ENCODE results near the gene SAMD14.

The SAMD14 gene

DNA sequence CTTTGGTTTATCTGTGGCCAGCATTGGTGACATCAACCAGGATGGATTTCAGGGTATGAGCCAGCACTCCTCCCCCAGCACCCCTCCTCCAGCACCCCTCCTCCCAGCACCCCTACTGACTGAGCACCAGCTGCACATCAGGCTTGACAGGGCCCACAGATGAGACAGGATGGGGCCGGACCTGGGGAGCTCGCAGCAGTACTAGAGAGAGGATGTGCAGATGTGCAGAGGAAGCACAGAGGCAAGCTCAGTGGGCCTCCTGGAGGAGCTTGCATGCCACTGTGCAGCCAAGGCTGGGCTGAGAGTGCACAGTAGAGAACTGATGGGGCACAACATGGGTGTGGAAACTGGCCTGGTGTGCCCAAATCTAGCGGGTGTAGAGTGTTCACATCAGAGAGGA lies 57.8 kb downstream of the SAMD14 start:
- TF ChIP-seq CTCF (conservative IDR thresholded peaks at IDR 0.05; ENCODE audit: control insufficient read depth, insufficient read depth, low read depth, low read length): no peak
- H3K4me3 ChIP-seq (ENCODE audit: control insufficient read depth, low read depth, low read length): no peak overlapping the region
- DNase-seq (ENCODE audit: low read depth): no peak

- no peak for TF ChIP-seq CTCF (conservative IDR thresholded peaks at IDR 0.05; ENCODE audit: control insufficient read depth, insufficient read depth, low read depth, low read length)
- H3K4me3 ChIP-seq (ENCODE audit: control insufficient read depth, low read depth, low read length): no peak overlapping the region
- DNase-seq (ENCODE audit: low read depth): no peak
Observed at GRCh38 chr17:50071692-50072091, 58.3 kb downstream of the SAMD14 start.

GRCh38 chr17:50070908-50071680 lies 58.9 kb downstream of the SAMD14 start:
- no peak for DNase-seq (ENCODE audit: low read depth)
- H3K4me3 ChIP-seq (ENCODE audit: control insufficient read depth, low read depth, low read length): no peak overlapping the region
- TF ChIP-seq CTCF (conservative IDR thresholded peaks at IDR 0.05; ENCODE audit: control insufficient read depth, insufficient read depth, low read depth, low read length): no peak

DNA sequence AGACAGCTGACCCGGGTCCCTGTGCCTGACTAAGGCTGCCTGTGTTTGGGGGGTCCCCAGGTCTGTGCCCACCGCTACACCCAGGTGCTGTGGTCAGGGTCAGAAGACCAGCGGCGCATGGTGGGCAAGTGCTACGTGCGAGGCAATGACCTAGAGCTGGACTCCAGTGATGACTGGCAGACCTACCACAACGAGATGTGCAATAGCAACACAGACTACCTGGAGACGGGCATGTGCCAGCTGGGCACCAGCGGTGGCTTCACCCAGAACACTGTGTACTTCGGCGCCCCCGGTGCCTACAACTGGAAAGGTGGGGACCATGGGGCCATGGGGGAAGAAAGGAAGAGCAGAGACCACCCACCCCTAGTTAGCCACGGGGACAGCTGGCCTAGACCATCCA lies 62.0 kb downstream of the SAMD14 start:
- DNase-seq (ENCODE audit: low read depth): no peak
- H3K4me3 ChIP-seq (ENCODE audit: control insufficient read depth, low read depth, low read length): no peak overlapping the region
- no peak for TF ChIP-seq CTCF (conservative IDR thresholded peaks at IDR 0.05; ENCODE audit: control insufficient read depth, insufficient read depth, low read depth, low read length)

DNA sequence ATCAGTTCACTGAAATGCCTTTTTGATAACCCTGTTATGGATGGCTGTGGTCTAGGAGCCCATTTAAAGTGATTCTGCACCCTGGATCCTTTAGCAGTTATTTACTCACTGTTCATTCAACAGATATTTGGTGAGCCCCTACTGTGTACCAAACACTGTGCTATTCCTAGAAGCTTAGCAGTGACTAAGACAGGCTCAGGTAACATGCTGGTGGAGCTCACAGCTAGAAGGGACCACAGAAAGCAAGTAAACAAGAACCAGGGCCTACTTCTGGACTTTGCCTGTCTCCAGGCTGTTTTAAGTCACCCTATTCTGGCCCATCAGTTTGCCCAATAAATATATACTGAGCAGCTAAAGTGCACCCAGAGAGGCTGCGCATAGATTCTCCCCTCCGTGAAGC lies 63.0 kb downstream of the SAMD14 start:
- no peak for TF ChIP-seq CTCF (conservative IDR thresholded peaks at IDR 0.05; ENCODE audit: control insufficient read depth, insufficient read depth, low read depth, low read length)
- DNase-seq (ENCODE audit: low read depth): no peak
- no peak overlapping the region for H3K4me3 ChIP-seq (ENCODE audit: control insufficient read depth, low read depth, low read length)

- no peak overlapping the region for H3K4me3 ChIP-seq (ENCODE audit: control insufficient read depth, low read depth, low read length)
- DNase-seq (ENCODE audit: low read depth): no peak
- TF ChIP-seq CTCF (conservative IDR thresholded peaks at IDR 0.05; ENCODE audit: control insufficient read depth, insufficient read depth, low read depth, low read length): no peak
Observed at GRCh38 chr17:50065056-50065455, 64.9 kb downstream of the SAMD14 start.

All from fibroblast of mammary gland (primary cell).